ENCODE measurements around the gene PAX3.

DNA sequence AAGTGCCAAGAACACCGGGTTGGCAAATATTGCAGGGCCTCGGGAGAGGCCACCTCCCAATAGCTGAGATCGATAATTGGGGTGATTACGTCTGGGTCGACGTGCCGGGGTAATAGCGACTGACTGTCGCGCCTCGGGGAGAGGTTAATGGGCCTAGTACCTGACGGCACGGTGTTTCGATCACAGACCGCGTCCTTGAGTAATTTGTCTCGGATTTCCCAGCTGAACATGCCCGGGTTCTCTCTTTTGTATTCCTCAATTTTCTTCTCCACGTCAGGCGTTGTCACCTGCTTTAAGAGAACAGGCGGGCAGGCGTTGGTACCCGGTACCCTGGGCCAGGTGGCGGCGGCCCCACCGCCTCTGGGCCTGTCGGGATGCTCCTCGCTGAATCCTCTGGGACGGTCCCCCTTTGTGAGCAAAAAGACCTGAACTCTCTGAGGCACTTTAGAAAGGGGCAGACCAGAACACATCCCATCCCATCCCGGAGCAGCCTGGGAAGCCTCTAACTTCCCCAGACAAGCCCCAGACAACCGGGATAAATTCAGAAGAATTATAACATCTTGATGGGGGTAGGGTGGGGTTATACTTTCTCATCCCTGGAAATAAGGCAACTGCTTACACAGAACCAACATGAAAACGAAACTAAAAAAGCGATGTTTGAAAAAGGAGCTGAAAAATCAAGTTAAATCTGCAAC, 3.3 kb downstream of the PAX3 start:
- TF ChIP-seq ZNF468 (CRISPR knock-in tag; IDR thresholded peaks at IDR 0.05) (no peak), FOXK2 (IDR thresholded peaks at IDR 0.05) (no peak)
- TF ChIP-seq, protein P1, sequence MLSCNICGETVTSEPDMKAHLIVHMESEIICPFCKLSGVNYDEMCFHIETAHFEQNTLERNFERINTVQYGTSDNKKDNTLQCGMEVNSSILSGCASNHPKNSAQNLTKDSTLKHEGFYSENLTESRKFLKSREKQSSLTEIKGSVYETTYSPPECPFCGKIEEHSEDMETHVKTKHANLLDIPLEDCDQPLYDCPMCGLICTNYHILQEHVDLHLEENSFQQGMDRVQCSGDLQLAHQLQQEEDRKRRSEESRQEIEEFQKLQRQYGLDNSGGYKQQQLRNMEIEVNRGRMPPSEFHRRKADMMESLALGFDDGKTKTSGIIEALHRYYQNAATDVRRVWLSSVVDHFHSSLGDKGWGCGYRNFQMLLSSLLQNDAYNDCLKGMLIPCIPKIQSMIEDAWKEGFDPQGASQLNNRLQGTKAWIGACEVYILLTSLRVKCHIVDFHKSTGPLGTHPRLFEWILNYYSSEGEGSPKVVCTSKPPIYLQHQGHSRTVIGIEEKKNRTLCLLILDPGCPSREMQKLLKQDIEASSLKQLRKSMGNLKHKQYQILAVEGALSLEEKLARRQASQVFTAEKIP (CRISPR knock-in tag; IDR thresholded peaks at IDR 0.05; ENCODE audit: borderline replicate concordance): no peak
